Progenitor cell of endocrine pancreas (in vitro differentiated cells): ENCODE data around the gene C5AR2. TPM values are rescaled to one million over a fixed set of nuclear protein-coding genes. Genes with fewer than 3 reads are reported as not detected.

Experiments used
- DNase-seq: peaks from one replicate; pipeline ENCODE4 v3.0.0; 2021; ENCODE audit warnings: low spot score; ENCODE audit not compliant: unreplicated experiment
- H3K27ac Mint-ChIP-seq: 2 replicates; pipeline ENCODE4 v1.8.0; 2021; ENCODE audit warnings: mild to moderate bottlenecking, moderate library complexity, mixed read lengths
- H3K27me3 Mint-ChIP-seq: 2 replicates; pipeline ENCODE4 v1.8.0; 2021; ENCODE audit warnings: mixed read lengths
- H3K36me3 Mint-ChIP-seq: 2 replicates; pipeline ENCODE4 v1.8.0; 2022; ENCODE audit warnings: mixed read lengths; ENCODE audit not compliant: insufficient read depth
- H3K4me1 Mint-ChIP-seq: 2 replicates; pipeline ENCODE4 v1.8.0; 2021; ENCODE audit warnings: low read depth, mixed read lengths
- H3K4me3 Mint-ChIP-seq: 2 replicates; pipeline ENCODE4 v1.8.0; 2021; ENCODE audit warnings: low read depth, mild to moderate bottlenecking, moderate library complexity, mixed read lengths
- H3K9me3 Mint-ChIP-seq: 2 replicates; pipeline ENCODE4 v1.8.0; 2021; ENCODE audit warnings: low read depth, mixed read lengths
- total RNA-seq: library from RNA; stranded (reverse); gene quantifications from 2 replicates; pipeline ENCODE4 v1.2.1, GENCODE V29; 2021
- TF ChIP-seq, protein P1 (sequence below): fragments of 200-600 bp; sonication (generic); IDR thresholded peaks from one replicate; pipeline ENCODE4 v1.5.0; 2021; ENCODE audit warnings: antibody characterized with exemption, mild to moderate bottlenecking; ENCODE audit not compliant: unreplicated experiment

C5AR2 gene
- total RNA-seq, 1 donor from 2014 or later = not detected

DNA sequence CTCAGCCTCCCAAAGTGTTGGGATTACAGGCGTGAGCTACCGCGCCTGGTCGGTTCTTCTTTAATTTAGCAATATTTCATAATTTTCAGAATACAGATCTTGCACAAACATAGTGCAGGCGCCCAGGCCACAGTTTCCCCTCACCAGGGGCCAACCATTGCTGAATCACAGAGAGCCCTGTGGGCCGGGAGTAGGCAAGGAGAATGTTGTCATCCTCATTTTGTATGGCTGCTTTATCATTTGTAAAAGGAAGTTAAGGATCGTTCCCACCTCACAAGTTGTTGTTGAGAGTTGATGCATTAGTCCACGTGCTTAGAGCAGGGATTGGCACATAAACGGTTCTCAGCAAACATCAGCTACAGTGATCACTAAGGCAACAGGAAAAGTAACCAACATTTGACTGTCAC is 57.2 kb downstream of the C5AR2 start:
- Mint-ChIP-seq H3K9me3 (no peaks in the 10 kb centered on the region), H3K4me1 (no peaks in the 10 kb centered on the region), H3K27me3 (peaks cover 15% of the 10 kb centered on the region), H3K4me3 (no peak overlapping the region), H3K36me3 (no peaks in the 10 kb centered on the region), H3K27ac (no peak overlapping the region)
- no peak for DNase-seq
- TF ChIP-seq, protein P1, sequence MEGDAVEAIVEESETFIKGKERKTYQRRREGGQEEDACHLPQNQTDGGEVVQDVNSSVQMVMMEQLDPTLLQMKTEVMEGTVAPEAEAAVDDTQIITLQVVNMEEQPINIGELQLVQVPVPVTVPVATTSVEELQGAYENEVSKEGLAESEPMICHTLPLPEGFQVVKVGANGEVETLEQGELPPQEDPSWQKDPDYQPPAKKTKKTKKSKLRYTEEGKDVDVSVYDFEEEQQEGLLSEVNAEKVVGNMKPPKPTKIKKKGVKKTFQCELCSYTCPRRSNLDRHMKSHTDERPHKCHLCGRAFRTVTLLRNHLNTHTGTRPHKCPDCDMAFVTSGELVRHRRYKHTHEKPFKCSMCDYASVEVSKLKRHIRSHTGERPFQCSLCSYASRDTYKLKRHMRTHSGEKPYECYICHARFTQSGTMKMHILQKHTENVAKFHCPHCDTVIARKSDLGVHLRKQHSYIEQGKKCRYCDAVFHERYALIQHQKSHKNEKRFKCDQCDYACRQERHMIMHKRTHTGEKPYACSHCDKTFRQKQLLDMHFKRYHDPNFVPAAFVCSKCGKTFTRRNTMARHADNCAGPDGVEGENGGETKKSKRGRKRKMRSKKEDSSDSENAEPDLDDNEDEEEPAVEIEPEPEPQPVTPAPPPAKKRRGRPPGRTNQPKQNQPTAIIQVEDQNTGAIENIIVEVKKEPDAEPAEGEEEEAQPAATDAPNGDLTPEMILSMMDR = no peak

DNA sequence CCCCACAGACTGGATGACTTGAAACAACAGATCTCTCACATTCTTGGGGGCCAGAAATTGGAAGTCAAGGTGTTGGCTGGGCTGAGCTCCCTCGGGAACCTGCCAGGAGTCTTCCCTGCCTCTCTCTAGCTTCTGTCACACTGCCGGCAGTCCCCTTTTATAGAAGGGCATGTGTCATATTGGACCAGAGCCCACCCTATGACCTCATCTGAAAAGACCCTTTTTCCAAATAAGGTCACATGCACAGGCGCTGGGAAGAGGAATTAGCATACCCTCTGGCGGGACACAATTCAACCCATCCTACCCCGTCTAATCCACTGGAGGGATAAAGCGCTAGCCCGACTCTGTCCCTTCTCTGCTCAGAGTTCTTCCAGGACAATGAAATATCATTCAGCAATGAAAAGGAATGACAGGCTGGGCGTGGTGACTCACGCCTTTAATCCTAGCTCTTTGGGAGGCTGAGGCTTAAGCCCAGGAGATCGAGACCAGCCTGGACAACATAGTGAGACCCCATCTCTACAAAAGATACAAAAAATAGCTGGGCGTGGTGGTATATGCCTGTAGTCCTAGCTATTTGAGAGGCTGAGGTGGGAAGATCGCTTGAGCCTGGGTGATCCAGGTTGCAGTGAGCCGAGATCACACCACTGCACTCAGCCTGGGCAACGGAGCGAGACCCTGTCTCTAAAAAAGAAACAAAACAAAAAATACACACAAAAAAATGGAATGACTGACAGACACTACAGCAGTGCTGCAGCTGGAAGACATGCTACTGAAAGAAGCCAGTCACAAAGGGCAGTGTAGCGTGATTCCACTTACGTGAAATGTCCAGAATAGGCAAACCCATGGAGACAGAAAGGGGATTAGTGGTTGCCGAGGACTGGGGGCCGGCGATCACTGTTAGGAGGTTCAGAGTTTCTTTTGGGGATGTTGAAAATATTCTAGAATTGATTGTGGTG is 58.8 kb downstream of the C5AR2 start:
- H3K4me1 Mint-ChIP-seq = no peaks in the 10 kb centered on the region

DNA sequence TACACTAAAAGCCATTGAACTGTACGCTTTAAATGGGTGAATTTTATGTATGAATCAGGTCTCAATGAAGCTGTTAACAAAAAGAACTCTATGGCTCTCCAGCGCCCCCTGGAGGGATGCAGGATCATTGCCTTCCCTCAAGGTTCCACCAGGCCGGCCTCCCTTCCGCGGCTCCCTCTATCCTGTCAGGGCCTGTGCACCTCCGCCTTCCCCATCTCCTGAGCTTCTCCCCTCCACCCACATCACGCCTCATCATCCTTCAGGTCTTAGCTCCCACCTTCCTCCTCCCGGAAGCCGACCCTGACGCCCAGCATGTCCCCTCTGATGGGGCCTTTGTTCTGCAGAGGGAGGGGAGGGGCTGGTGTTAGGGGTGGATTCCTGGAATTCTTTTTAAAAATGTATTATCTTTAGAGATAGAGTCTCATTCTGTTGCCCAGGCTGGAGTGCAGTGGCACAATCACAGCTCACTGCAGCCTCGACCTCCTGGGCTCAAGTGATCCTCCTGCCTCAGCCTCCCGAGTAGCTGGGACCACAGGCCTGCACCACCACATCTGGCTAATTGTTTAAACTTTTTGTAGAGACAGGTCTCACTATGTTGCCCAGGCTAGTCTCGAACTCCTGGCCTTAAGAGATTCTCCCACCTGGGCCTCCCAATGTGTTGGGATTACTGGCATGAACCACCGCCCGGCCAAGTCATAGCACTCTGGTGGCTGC is 59.7 kb downstream of the C5AR2 start:
- TF ChIP-seq, protein P1 = peak; percentile 89
- H3K36me3 Mint-ChIP-seq = no peaks in the 10 kb centered on the region
- no peaks in the 10 kb centered on the region for H3K4me1 Mint-ChIP-seq
- no peak overlapping the region for H3K27ac Mint-ChIP-seq
- H3K9me3 Mint-ChIP-seq = no peaks in the 10 kb centered on the region
- no peak overlapping the region for H3K4me3 Mint-ChIP-seq
- peaks cover 38% of the 10 kb centered on the region for H3K27me3 Mint-ChIP-seq
- DNase-seq = peak; percentile 64

More for the DNA sequence above, 58.8 kb downstream of the C5AR2 start:
- H3K4me3 Mint-ChIP-seq = no peak overlapping the region
- DNase-seq = no peak
- H3K27ac Mint-ChIP-seq = peak overlapping the region; percentile 35
- TF ChIP-seq, protein P1 = no peak
- H3K9me3 Mint-ChIP-seq = no peaks in the 10 kb centered on the region
- H3K36me3 Mint-ChIP-seq = no peaks in the 10 kb centered on the region
- peaks cover 31% of the 10 kb centered on the region for H3K27me3 Mint-ChIP-seq

Other genes starting within 250 kb of the C5AR2 start
- gene ZC3H4, start 218.4 kb upstream of the C5AR2 start, total RNA-seq = 90.6 and 94.7 TPM in 2 replicates
- 172 and 173 TPM in 2 replicates for gene SAE1, start 201.3 kb upstream of the C5AR2 start, total RNA-seq
- 18.3 and 23.5 TPM in 2 replicates for gene BBC3, start 101.0 kb upstream of the C5AR2 start, total RNA-seq
- 34.4 and 36.1 TPM in 2 replicates for gene CCDC9, start 75.7 kb upstream of the C5AR2 start, total RNA-seq
- 9.1 and 11.8 TPM in 2 replicates for gene INAFM1, start 57.3 kb upstream of the C5AR2 start, total RNA-seq
- 2.4 and 2.9 TPM in 2 replicates for gene C5AR1, start 22.3 kb upstream of the C5AR2 start, total RNA-seq
- 37.7 and 42.1 TPM in 2 replicates for gene DHX34, start 17.1 kb downstream of the C5AR2 start, total RNA-seq
- gene MEIS3, start 87.4 kb downstream of the C5AR2 start, total RNA-seq = 25.5 and 30.8 TPM in 2 replicates
- 1.2 and 1.4 TPM in 2 replicates for gene SLC8A2, start 139.7 kb downstream of the C5AR2 start, total RNA-seq
- gene KPTN, start 152.0 kb downstream of the C5AR2 start, total RNA-seq = 29.9 and 30.5 TPM in 2 replicates
- 77.8 and 80.0 TPM in 2 replicates for gene NAPA, start 182.9 kb downstream of the C5AR2 start, total RNA-seq
- not detected in 2 replicates for gene ZNF541, start 241.0 kb downstream of the C5AR2 start, total RNA-seq